Measurements from ENCODE around the gene H2BK1.

The H2BK1 gene

DNA sequence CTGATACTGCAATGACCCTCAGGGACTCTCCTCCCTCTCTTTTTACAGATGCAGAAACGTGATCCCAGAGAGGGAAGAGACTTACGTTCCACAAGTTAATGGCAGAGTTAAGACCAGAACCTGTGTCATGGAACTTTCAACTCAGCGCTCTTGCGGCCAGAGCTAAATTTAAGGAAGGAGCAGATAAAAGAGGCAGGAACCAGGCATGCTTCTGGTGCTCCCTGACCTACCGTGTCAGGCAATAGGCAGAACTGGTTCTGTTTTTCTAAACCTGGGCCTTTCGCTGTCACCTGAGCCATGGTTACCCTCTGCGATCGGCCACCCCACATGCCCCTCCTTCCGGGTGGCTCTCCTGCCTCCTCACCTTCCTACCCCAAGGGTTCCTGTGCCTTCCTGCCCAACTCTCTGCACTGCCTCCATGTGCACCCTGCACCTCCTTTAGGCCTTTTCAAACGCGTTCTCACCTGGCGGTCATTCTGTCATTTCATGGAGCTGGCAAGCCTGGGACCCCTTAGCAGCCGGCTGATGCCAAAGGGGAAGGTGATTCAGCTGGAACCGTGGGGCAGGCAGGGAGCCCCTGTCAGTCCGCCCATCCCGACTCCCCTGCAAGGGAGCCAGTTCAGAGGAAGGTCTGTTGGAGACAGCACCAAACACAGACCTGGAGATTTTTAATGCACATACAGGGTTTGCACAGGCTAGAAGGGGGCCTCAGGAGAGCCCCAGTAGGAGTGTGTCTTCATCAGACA lies 35.1 kb downstream of the H2BK1 start:
- DNase-seq: no peak

GRCh38 chr7:151174246-151175046 lies 35.8 kb downstream of the H2BK1 start:
- DNase-seq: no peak

DNA sequence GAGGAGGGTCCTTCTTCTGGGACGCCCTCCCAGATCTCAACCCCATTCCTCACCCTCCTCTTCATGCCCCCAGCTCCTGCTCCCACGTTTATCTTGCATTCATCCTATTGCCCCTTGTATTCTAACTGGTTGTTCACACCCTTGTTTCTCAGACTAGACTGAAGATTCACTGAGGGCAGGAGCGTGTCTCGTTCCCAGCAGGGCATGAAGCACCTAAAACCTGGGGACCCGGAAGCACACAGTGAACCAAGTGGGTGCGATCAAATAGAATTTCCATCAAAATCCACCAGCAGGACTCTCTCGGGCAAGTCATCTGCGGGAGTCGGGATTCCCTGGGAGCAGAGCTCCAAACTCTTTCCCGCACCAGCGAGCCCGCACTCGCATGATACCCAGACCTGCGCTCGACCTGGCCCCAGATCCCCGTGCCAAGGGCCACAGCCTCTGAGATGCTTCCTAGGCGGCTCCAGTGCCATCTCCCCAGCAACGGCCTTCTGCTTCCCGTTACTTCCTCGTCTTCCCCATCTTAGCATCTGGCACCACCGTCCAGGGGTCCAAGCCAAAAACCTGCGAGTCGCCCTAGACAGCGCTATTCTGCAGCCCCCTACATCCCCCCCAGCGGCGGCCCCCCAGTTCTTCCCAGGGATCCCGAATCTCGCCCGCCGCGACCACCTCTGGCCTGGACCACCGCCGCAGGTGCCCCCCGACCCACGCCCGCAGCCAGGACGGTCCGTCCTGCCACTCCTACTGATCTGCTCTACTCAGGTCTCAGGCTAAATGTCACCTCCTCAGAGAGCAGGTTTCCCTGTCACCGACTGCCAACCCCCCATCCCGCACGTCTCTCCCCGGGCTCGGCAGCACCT lies 36.7 kb downstream of the H2BK1 start:
- DNase-seq: no peak

- DNase-seq: peak; percentile 29
These were observed 37.8 kb downstream of the H2BK1 start for GRCh38 chr7:151172273-151173141.

- no peak for DNase-seq
These were observed 41.5 kb downstream of the H2BK1 start for GRCh38 chr7:151168787-151169162.

DNA sequence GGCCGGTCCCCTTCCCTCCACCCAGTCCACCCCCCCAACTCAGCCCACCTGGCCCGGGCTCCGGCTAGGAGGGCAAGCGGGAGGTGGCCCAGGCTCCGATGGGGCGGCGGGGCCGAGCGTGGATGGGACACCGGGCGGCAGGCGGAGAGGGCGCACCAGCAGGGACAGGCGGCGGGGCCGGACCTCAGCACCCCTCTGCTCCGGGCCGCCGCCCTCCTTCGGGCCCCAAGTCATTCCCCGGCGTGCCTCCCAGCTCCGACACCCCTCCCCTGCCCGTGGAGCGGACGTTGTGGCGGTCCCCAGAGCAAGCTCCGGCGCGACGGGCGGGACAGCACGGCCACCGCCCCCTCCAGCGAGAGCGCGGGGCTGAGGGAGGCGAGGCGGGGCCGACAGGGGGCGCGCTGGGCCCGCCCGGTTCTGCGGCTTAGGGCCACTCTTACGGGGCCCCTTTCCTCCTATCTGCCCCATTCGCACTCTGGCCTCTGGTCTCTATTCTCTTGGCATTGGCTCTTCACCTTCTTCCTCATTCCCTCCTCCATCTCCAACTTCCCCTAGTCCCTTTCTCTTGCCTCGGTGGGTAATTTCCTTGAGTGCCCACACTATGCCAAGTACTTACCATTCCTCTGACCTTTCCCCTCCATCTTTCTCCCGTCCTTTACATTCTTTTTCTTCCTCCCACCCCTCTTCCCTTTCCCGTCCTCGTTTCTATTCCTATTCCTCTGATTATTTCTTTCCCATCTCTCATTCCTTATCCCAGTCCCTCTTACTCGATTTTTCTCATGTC lies 42.1 kb downstream of the H2BK1 start:
- DNase-seq: no peak

GRCh38 chr7:151167197-151167961 lies 42.9 kb downstream of the H2BK1 start, which contains the start of gene GBX1:
Gene GBX1 (minus strand): TSS chr7:151167694. CDS start chr7:151167548, 146 bp downstream.
- DNase-seq: no peak

GRCh38 chr7:151166629-151167196 lies 43.6 kb downstream of the H2BK1 start:
- DNase-seq: no peak

DNA sequence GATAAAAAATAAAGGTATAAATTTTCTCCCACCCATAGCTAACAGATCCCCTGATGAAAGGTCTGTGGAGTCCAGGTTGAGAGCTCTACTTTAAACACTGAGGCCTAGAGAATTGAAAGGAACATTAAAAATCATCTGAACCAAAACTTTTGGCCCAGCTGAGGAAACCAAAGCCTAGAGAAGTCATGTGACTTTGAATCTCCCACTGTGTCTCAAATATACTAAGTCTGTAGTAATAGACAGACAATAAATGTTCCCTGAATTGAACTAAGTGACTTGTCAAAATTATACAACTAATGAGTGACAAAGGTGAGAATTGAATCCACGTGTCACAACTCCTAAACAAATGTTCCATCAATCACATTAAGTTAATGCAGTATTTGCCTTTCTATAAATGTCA lies 48.5 kb downstream of the H2BK1 start:
- no peak for DNase-seq

Measured in GF-D8 (cell line).